ENCODE data around the gene COL18A1. TPM values are rescaled to one million over a fixed set of nuclear protein-coding genes. Genes with fewer than 3 reads are reported as not detected.

COL18A1 gene
- total RNA-seq, 1 experiment from 2014 or later = 170 TPM

DNA sequence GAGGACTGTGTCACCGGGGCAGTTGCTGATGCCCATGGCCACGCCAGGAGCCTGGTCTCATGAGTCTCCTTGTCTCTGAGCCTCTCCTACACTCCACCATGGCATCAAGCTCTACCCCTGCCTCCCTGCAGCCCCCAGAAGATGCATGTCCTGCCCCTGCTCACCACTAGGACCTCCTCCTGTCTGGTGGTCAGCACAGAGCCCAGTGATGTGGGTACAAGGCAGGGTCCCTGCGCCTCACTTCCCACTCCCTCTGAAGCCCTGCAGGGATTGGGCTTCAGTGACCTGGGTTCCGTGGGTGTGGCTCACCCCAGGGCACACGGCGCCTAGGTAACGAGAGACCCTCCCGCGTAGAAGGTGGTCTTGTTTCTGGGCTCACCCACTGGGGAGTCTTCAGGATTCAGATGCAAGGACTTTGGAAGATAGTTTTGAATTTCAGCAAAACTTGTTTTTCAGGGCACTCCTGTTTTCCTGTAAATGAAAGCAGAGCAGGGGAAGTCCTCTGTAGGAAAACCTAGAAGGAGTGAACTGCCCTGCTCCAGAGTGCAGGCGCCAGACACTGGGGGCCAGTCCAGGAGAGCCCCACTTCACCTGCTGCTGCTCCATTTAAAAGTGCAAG is 2.8 kb downstream of the COL18A1 start:
- H3K36me3 Mint-ChIP-seq (ENCODE audit: insufficient read depth, unreplicated experiment) = peaks cover 34% of the 10 kb centered on the region
- no peaks in the 10 kb centered on the region for H3K9me3 Mint-ChIP-seq (ENCODE audit: unreplicated experiment)
- DNase-seq = no peak
- peaks cover 28% of the 10 kb centered on the region for H3K4me1 Mint-ChIP-seq (ENCODE audit: low read depth, unreplicated experiment)
- Histone ChIP-seq H3K36me3 (ENCODE audit: control insufficient read depth, insufficient read depth, low read length) (peaks cover 2% of the 10 kb centered on the region; the same call in 1 of the 2 replicates), H3K27me3 (replicated peaks; ENCODE audit: control insufficient read depth, insufficient read depth, low read length) (no peaks in the 10 kb centered on the region), H3K9me3 (no peaks in the 10 kb centered on the region), H3K4me3 (ENCODE audit: low read depth, low read length) (no peak overlapping the region), H3K4me1 (peaks cover 60% of the 10 kb centered on the region)
- H3K27ac Mint-ChIP-seq (ENCODE audit: unreplicated experiment) = peak overlapping the region; percentile 69
- ChIA-PET CTCF (interaction anchor here (1.2 to 1.7 kb wide), 3 partner anchors 12 to 78 kb away, joined by 6 to 11 read pairs (median 9); no protein-coding TSS in a partner anchor), POLR2A (interaction anchor here (1.2 kb wide), 1 partner anchor 78 kb away, joined by 3 read pairs; no protein-coding TSS in a partner anchor)
- H3K4me3 Mint-ChIP-seq (ENCODE audit: unreplicated experiment) = peak overlapping the region; percentile 76
- no peaks in the 10 kb centered on the region for H3K27me3 Mint-ChIP-seq (ENCODE audit: insufficient read depth, unreplicated experiment)
- BruUV-seq (replicated peaks) = no TSS peak
- intact Hi-C loops (cut with micrococcal nuclease; ENCODE audit: unreplicated experiment) = loop anchor here (2.0 kb wide), 1 partner anchor 77 kb away; no protein-coding TSS in a partner anchor
- TF ChIP-seq, protein P1, sequence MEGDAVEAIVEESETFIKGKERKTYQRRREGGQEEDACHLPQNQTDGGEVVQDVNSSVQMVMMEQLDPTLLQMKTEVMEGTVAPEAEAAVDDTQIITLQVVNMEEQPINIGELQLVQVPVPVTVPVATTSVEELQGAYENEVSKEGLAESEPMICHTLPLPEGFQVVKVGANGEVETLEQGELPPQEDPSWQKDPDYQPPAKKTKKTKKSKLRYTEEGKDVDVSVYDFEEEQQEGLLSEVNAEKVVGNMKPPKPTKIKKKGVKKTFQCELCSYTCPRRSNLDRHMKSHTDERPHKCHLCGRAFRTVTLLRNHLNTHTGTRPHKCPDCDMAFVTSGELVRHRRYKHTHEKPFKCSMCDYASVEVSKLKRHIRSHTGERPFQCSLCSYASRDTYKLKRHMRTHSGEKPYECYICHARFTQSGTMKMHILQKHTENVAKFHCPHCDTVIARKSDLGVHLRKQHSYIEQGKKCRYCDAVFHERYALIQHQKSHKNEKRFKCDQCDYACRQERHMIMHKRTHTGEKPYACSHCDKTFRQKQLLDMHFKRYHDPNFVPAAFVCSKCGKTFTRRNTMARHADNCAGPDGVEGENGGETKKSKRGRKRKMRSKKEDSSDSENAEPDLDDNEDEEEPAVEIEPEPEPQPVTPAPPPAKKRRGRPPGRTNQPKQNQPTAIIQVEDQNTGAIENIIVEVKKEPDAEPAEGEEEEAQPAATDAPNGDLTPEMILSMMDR (IDR thresholded peaks at IDR 0.05; ENCODE audit: insufficient read depth in 1 of 2, low read depth in 1 of 2, low read length in 1 of 2, severe bottlenecking in 1 of 2, unreplicated experiment in 1 of 2) = no peak

DNA sequence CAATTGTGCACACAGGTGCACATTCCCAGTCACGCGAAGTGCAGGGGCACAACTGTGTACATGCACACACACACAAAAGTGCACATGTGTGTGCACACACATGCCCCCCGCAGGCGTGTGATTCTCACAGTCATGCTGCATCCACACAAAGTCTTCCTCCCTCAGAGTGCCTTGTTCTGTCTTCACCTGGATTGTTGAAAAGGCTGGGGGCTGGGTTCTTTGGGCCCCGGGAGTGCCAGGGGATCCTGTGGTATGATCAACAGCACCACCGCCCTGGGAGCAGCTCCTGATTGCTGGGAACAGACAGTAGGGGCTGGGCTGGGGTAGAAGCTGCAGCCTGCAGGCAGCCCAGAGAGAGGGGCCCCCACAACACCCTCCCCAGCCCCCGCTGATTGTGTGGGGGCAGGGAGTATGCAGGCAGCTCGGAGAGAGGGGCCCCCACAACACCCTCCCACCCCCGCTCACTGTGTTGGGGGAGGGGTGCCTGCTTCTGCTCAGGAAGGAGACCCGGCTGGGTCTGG is 3.4 kb downstream of the COL18A1 start:
- POLR2A ChIA-PET = interaction anchor here (0.6 kb wide), 1 partner anchor 56 kb away, joined by 3 read pairs; no protein-coding TSS in a partner anchor
- Histone ChIP-seq H3K27me3 (replicated peaks; ENCODE audit: control insufficient read depth, insufficient read depth, low read length) (no peaks in the 10 kb centered on the region), H3K9me3 (no peaks in the 10 kb centered on the region), H3K4me1 (peaks cover 60% of the 10 kb centered on the region), H3K36me3 (ENCODE audit: control insufficient read depth, insufficient read depth, low read length) (peaks cover 2% of the 10 kb centered on the region; the same call in 1 of the 2 replicates), H3K4me3 (ENCODE audit: low read depth, low read length) (no peak overlapping the region)
- H3K4me1 Mint-ChIP-seq (ENCODE audit: low read depth, unreplicated experiment) = peaks cover 25% of the 10 kb centered on the region
- H3K27me3 Mint-ChIP-seq (ENCODE audit: insufficient read depth, unreplicated experiment) = no peaks in the 10 kb centered on the region
- no peaks in the 10 kb centered on the region for H3K9me3 Mint-ChIP-seq (ENCODE audit: unreplicated experiment)
- BruUV-seq (replicated peaks) = no TSS peak
- intact Hi-C loops (cut with micrococcal nuclease; ENCODE audit: unreplicated experiment) = no loop called here
- H3K27ac Mint-ChIP-seq (ENCODE audit: unreplicated experiment) = peak overlapping the region; percentile 69
- no peak for DNase-seq
- CTCF ChIA-PET = no interaction called here
- TF ChIP-seq, protein P1 (IDR thresholded peaks at IDR 0.05; ENCODE audit: insufficient read depth in 1 of 2, low read depth in 1 of 2, low read length in 1 of 2, severe bottlenecking in 1 of 2, unreplicated experiment in 1 of 2) = no peak
- peak overlapping the region; percentile 76 for H3K4me3 Mint-ChIP-seq (ENCODE audit: unreplicated experiment)
- H3K36me3 Mint-ChIP-seq (ENCODE audit: insufficient read depth, unreplicated experiment) = peaks cover 34% of the 10 kb centered on the region

DNA sequence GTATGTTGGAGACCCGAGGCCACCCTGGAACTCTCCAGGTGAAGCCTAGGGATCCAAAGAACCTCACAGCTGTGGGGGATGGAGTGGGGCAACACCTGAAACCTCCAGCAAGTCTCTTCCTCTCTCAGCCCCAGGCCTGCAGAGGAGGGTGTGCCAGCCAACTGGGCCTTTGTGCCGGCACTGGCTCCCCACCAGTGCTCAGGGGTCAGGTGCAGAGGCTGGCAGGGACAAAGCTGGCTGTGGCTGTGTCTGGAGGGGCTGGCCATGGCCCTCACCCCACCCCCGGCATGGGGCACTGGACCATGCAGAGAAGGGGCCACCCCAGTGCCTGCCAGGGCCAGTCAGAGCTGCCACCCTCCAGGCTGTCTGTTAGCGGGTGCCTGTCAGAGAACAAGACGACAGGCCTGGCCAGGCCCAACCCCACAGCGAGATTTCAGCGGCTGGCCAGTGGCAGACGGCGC is 3.9 kb downstream of the COL18A1 start:
- peaks cover 59% of the 10 kb centered on the region for H3K4me1 ChIP-seq
- no peak overlapping the region for H3K4me3 ChIP-seq (ENCODE audit: low read depth, low read length)
- no peaks in the 10 kb centered on the region for H3K27me3 ChIP-seq (replicated peaks; ENCODE audit: control insufficient read depth, insufficient read depth, low read length)
- H3K4me3 Mint-ChIP-seq (ENCODE audit: unreplicated experiment) = no peak overlapping the region
- peak overlapping the region; percentile 69 for H3K27ac Mint-ChIP-seq (ENCODE audit: unreplicated experiment)
- peaks cover 20% of the 10 kb centered on the region for H3K4me1 Mint-ChIP-seq (ENCODE audit: low read depth, unreplicated experiment)
- DNase-seq = no peak
- TF ChIP-seq, protein P1 (IDR thresholded peaks at IDR 0.05; ENCODE audit: insufficient read depth in 1 of 2, low read depth in 1 of 2, low read length in 1 of 2, severe bottlenecking in 1 of 2, unreplicated experiment in 1 of 2) = no peak
- H3K9me3 Mint-ChIP-seq (ENCODE audit: unreplicated experiment) = no peaks in the 10 kb centered on the region
- ChIA-PET POLR2A (interaction anchor here (0.6 kb wide), 1 partner anchor 55 kb away, joined by 3 read pairs; no protein-coding TSS in a partner anchor), CTCF (no interaction called here)
- H3K27me3 Mint-ChIP-seq (ENCODE audit: insufficient read depth, unreplicated experiment) = no peaks in the 10 kb centered on the region
- peaks cover 2% of the 10 kb centered on the region; the same call in 1 of the 2 replicates for H3K36me3 ChIP-seq (ENCODE audit: control insufficient read depth, insufficient read depth, low read length)
- intact Hi-C loops (cut with micrococcal nuclease; ENCODE audit: unreplicated experiment) = no loop called here
- no TSS peak for BruUV-seq (replicated peaks)
- peaks cover 33% of the 10 kb centered on the region for H3K36me3 Mint-ChIP-seq (ENCODE audit: insufficient read depth, unreplicated experiment)
- H3K9me3 ChIP-seq = no peaks in the 10 kb centered on the region

All from Caco-2 (cell line).